Measurements from ENCODE around the gene PDGFB.

The PDGFB gene

DNA sequence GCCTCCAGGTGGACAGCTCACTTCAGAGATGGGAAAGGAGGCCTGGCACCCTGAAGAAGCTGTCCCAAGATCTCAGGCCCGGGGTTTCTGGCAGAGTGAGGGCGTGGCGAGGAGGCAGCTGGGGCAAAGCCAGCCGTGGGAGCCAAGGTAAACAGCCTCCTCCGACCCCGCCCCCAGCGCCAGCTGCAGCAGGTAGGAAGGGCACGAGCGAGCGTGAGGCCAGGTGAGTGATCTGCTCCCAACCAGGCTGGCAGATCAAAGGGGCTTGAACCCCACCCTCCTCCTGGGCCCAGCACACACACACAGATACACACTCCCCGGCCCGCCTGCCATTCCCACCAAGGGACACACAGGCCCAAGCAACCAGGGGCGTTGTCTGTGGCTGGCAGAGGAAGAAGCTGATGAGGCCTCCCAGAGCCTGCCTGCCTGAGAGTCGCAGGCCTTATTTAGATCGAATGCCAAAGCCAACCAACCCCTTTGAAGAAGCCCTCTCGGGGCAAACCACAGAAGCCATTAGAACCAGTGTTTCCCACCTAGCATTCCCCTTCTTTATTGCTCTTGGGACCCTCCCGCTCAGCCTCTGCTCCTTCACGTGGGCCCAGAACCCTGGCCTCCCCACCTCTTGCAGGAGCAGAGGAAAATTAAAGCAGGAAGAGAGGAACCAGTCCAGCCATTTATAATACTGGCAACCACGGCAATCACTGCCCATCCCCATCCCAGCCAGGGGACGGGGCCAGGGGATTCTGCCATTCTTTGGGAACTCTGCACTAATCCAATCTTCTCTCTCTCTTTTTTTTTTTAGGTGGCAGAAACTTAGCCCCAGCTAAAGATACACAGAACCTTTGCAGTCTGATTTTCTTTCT lies 5.0 kb downstream of the PDGFB start:
- no peak for DNase-seq (ENCODE audit: low read depth)

DNA sequence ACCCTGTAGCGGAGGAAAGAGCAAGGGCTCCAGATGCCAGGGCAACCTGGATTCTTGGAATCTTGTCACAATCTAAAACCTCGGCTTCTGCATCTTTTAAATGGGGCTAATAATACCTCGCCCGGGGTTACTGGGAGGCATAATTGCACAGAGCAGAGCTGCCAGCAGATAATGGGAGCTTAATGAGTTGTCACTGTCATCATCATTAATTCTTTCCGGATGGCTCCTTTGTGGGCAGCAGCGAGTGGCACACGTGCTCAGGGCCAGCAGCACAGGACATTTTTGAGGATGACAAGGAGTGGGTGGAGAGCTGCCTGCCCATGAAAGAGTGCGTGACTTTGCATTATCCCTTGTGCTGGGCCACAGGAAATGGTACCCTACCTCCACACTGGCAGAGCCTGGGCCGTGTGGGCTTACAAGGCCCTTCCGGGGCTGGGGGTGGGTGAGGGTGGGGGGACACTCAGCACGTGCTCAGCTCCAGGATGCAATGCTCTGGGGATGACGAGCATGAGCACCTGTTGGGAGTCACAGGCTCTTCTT lies 5.7 kb downstream of the PDGFB start:
- DNase-seq (ENCODE audit: low read depth): no peak

DNA sequence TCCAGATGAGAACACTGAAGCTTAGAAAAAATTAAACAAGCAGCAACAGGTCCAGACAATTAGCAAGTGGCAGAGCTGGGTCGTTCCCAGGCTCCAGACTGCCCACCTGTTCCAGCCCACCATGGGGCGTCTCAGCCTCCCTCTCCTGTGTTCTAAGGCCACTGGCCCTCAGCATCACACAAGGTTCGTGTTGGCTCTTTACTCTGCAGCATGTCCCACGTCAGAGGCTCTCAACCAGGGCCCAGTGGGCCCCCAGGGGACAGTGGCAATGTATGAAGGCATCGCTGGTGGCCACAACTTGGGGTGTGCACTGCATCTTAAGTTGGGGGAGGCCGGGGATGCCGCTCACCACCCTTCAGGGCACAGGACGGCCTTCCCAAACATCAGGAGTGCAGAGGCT lies 6.2 kb downstream of the PDGFB start:
- no peak for DNase-seq (ENCODE audit: low read depth)

DNA sequence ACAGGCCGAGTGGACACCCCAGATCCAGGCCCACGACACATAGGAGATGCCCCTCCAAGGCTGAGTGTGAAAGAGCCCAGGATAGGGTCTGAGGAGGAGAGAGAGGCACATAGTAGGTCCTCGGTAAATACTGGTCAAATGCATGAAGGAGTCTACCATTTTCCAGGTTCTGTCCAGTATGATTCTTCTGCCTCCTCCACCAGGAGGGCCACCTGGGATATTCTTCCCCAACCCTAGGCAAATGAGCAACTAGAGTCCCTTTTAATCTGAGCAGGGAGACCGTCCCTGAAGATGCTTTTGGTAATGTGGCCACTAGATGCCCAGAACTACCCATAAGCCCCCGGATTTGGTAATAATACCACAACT lies 6.7 kb downstream of the PDGFB start:
- DNase-seq (ENCODE audit: low read depth): no peak

DNA sequence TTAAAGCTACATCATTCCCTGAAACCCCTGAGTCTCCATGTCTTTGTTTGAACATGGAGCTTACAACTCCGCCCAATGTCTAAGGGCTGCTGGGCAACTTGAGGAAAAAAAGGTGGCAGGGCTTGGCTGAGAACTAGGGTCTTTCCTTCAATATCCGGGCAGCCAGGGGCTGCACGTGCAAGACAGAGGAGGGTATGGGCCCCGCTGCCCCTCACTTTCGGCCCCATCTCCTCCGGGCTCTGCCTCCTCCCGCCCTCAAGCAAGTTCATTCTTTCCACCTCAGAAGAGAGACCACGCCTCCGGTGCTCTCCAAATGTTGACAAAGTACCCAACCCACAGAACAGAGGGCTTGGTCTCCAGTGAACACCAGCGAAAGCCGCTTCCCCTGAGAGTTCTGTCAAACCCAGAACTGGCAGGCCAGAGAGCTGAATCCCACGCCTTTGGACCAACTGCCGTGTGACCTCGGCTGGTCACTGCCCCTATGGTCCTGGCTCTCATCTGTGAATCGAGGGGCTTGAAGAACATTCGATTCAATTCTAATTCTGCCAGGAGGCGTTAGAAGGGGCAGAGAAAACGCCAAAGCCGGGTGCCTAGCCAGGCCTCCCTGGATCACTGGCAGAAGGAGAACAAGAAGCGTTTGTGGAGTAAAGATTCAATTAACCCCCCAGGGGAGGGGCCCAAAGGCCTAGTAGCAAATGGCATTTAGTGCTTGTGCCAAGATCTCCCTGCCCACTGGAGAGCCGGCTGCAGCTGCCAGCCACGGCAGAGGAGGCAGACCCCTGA lies 7.3 kb downstream of the PDGFB start:
- DNase-seq (ENCODE audit: low read depth): no peak

DNA sequence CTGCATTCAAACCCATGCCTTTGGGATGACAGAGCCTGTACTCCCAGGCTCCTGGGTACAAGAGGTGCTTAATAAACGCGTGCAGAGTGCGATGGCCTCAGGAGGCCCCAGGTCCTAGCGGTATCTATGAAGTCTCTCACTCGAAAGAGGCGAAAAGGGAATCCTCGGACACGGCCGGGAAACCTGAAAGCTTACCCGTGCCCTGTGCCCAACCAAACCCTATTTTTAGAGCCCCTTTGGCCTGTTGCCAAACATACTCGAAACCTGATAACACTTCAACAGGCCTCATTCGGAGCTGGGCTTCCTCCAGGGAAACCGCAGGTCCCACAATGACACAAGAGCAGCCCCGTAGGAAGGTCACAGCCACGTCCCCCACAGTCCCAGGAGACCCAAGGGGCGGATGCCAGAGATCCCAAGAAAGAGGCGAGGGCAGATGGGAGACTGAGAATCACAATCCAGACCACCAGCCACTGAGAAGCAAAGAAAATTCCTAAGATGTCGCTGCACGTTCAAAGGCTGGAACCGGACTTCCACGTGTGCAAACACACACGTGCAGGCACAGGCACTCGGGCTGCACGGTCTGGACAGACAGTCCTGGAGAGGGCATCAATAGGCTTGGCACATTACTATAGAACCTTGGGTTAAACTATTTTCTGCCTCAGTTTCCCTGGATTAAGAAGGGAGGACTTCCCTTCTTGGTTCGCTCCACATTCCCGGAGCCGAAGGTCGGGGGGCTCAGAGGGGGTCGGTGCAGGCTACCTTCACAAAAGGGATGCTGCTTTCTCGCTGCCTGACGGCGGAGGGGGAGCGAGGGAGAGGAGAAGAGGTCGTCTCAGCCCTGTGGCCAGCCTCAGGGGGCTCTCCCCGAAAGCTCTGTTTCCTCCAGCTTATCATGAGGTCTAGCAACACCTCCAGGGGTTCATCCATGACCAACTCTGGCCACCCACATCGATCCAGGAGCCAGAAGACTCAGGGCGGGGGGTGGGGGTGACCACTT lies 8.2 kb downstream of the PDGFB start:
- DNase-seq (ENCODE audit: low read depth): no peak

DNA sequence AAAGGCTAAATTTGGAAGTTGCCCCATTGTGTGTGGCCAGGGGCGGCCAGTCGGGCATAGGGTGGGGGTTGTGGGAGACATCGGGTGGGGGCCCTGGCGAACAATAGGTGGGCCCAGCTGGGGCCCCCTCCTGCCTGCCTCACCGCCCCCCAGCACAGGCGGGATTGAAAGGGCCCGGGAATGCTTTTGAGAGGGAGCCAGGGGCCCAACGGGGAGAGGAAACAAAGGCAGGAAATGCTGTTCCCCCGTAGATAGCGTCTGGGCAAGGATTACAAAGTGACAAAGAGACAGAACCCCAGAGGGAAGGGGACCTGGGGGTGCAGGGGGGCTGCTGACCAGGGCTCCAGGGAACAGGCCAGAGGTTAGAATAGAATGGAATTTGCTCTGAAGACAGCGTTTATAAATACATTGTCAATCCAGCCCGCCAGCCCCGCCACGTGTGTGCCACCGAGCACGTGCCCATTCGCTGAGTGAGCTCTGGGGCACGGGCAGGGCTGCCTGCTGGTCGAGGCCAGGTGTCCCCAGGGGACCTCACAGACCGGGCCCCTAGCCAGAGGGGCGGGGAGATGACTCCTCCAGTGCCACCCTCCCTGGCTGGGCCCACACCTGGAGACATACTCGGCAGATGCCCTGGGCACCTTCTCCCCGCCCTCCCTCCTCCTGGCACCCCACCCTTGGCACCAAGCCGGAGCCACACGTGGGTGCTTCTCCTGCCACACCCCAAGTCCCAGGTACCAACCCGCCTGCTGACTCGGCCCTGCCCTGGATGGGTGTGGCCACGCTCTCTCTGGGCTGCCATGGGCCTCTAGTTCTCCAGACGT lies 9.7 kb downstream of the PDGFB start:
- DNase-seq (ENCODE audit: low read depth): no peak

DNA sequence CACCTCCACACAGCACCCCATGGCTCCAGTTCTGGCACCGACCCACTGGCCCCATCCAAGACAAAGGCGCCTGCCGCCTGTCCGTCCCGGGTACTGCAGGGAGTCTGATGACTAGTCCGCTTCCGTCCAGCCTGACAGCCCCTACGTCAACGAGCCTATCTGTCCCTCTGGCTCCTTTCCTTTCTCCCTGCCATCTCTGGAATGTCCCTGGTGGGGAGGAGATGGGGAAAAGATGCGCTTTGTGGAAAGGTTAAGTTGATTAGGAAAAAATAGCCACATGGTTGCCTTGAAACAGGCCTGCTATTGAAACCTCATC lies 10.4 kb downstream of the PDGFB start:
- no peak for DNase-seq (ENCODE audit: low read depth)

DNA sequence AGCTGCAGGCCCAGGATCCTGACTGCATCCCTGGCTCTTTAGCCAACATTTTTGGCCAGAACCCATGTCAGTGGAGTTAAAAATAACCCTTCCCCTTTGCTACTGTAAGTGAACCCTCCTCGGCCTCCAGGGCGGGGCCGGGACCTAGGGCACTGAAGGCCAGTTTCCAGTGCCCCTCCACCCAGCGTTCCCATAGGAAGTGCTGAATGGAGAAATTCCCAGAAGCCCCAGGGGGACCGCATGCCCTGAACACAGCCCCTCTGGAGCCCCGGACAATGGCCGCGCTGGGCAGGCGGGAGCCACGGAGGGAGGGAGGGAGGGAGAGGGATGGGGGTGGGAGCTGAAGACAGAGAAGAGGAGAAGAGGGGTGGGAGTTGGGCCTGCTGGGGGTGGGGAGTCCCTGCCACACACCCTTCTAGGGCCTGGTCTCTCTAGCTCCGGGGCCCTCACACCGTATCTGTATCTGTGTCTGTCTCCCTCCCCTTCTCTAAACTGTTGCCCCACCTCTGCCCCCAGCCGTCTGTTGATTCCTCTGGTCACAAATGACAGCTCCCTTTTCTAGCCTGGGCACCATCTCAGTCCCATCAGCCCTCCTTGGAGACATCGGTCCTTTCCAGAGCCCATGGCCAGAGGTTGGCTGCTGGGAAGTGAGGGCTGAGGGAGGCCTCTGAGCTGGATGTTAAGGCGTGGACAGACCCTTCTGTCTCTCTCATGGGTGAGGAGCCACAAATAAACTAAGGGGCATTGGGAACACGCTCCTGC lies 10.9 kb downstream of the PDGFB start:
- no peak for DNase-seq (ENCODE audit: low read depth)

DNA sequence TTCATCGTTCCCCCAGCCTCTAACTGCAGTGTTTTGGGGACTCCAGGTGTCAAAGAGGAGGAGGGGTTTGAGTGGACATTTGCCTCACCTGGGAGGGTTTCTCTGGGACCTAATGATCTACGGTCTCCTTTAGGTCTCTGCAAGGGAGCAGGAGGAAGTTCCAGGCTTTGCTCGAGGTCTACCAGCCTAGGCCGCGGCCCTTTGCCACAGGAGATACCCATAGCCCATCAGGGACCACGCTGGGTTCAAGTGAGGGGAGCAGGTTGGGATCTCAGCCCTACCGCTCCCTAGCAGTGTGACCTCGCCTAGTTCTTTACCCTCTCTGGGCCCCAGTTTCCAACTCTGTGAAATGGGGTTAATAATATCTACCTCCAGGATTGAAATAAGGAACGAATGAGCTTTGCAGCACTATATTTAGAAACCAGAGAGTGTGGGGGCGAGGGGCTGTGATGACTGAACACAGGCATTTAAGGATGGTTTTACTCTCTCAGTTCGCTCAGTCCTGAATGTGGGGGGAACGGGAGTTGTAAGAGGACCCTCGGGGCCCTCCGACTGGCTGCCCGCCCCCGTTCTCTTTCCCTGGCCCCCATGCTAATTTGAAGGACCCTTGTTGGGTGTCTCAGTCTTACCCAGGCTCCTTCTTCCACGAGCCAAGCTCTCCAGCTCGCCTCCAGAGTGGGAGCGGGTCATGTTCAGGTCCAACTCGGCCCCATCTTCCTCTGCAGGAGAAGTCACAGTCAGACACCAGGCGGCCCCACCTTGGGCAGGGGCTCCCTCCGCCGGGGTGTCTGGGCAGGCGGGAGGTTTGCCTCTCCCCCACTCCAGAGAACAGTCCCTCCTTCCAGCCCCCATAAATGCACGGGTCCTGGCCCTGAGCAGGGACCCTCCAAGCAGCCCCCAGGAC lies 11.7 kb downstream of the PDGFB start:
- DNase-seq (ENCODE audit: low read depth): no peak

DNA sequence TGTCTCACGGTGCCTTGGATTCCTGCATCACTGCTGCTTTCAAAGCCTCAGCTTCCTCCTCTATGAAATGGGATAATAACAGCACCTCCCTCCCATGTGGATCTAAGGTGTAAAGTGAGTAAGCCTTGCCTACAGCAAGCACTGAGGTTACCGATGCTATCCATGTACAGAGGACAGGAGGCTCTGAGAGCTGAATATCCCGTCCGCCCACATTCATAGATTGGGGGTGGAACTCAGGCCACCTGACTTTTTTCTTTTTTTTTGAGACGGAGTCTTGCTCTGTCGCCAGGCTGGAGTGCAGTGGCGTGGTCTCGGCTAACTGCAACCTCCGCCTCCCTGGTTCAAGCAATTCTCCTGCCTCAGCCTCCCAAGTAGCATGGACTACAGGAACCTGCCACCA lies 12.5 kb downstream of the PDGFB start:
- DNase-seq (ENCODE audit: low read depth): no peak

DNA sequence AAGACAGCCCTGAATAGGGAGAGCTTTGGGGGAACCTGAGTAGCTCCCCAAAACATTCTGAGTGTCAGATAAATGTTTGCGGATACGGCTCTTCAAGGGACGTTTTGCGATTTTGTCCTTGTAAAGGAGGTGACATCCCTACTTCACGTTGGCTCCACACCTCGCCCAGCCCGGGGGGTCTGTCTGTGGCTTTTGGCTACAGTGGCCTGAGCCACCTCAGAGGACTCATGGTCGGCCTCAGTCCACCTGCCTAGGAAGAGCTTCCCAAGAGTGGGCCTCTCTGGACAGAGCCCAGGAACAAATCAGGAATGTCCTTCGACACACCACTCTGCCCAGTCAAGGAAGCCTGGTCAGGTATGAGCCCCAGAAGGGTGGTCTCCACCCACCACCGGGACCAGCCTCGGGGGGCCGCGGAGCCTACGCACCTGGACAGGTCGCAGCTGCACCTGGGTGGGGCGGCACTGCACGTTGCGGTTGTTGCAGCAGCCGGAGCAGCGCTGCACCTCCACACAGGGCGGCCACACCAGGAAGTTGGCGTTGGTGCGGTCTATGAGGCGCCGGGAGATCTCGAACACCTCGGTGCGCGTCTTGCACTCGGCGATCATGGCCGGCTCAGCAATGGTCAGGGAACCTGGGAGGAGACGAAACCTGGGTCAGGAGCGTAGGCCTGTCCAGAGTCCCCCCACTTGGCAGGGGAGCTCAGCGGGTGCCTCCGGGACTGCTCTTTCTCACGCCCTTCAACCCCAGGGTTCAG lies 13.4 kb downstream of the PDGFB start:
- DNase-seq (ENCODE audit: low read depth): no peak

DNA sequence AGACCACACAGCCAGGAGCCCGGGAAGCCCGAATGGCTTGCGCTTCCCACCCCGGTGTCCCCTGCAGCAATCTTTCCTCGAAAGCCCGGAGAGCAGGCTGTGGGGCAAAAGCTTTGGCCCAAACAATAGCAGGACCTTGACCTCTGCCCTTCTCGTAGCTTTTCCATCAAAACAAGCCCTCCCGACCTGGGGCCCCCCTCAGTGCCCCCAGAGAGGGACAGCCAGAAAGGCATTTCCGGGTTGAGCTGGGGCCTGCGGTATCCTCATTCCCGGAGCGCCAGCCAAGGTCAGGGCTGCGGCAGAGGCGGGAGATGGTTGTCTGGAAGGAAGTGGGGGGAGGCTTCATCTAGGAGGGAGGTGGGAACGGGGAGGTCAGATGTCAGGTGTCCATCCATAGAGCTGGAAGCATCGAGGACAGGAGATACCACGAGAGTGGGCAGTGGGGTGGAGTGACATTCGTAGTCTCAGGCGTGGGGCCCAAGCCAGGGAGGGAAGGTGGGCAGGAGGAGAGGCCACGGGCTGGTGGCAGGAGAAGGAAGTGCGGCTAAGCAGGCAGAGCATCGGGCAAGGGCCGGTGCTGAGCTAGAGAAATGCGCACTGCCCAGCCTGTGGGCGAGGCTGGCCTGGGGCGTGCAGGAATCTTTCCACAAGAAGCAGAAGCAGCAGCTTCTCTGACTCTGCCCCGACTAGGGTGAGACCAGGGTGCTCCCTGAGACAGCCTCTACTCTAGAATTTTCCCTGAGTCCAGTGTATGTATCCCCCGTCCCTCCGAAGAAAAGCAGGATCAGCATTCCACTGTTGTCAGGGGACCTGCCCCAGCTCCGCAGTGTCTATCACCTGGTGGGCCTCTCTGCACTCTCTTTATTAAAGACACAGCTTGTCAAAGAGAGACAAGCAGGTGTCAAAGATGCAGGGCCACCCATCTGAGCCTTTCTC lies 14.3 kb downstream of the PDGFB start:
- no peak for DNase-seq (ENCODE audit: low read depth)

DNA sequence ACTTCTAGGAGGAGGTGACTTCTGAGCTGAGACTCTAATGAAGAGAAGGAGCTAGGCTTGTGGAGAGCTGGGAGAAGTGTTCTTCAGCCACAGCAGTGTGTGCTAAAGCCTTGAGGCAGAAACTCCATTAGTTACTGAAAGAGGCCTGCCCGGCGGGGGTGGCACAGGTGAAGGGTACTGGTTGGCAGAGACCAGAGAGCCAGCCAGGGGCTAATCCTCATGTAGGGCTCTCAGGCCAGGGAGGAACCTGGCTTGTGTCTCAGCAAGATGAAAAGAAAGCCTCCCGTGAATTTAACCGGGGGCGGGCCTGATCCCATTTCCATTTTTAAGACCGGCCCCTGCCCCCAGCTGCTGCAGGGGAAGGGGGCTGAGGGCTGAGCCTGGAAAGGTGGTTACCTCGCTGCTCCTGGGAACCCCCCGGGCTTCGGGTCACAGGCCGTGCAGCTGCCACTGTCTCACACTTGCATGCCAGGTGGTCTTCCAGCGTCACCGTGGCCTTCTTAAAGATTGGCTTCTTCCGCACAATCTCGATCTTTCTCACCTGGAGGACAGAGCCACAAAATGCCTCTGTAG lies 15.0 kb downstream of the PDGFB start:
- no peak for DNase-seq (ENCODE audit: low read depth)

DNA sequence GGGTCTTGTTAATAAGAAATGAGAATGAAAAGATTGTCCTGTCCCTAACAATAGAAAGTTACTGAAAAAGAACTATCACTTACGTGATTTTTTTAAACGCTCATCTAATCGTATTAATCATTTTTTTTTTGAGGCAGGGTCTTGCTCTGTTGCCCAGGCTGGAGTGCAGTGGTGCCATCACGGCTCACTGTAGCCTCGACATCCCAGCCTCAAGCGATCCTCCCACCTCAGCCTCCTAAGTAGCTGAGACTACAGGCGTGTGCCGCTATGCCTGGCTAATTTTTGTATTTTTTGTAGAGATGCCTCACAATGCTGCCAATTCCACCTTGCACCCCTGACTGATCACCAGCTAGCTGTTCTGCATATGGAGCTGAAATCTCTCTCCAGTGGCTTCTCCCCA lies 15.7 kb downstream of the PDGFB start:
- no peak for DNase-seq (ENCODE audit: low read depth)

DNA sequence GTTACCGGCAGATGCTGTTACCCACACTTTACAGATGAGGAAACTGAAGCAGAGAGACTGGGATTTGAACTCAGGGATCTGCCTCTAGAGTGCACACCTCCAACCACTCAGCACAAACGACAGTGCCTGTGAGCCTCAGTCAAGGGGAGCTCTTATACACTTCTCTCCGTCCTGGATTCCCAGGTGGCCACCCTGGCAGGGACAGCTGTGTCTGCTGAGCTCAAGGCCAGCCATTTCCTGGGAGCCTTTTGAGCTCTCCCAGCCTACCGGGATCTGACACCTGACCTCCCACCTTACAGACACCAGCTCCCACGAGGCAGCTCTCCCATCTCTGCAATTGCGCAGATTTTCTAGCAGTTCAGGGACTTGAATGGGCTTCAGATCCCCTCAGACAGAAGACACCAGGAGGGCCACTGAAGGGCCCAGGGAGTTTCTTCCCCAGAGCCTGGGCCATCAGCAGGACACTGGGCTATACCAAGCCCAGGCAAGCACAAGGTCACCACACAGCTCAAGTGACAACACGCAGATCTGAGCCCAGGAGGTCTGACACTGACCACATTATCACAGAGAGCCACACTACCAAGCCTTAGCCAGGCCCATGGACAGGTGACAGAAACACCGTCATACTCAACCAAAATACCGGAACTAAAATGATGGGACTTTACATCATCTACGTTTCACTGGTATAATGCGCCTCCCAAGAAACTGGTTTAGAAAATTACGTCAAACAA lies 17.1 kb downstream of the PDGFB start:
- DNase-seq (ENCODE audit: low read depth): no peak

DNA sequence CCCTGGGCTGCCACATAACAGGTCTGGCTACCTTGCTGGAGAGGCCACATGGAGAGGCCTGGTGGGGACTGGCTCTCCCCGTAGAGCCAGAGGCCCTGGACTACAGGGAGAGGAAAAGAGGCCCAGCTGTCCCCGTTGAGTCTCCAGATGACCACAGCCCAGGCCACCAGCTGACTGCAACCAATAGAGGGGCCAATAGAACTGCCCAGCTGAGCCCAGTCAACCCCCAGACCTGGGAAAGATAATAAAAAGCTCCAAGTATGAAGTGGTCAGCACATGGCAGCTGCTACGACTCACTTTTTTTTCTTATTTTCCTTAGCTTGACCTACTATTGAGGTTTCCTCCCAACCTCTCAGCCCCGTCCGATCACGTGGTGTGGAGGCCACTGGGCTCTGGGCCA lies 18.4 kb downstream of the PDGFB start:
- DNase-seq (ENCODE audit: low read depth): no peak
